H9 (cell line): ENCODE data around the gene SRSF4. TPM values are rescaled to one million over a fixed set of nuclear protein-coding genes. Genes with fewer than 3 reads are reported as not detected.
A peak's percentile ranks its signal among the peaks of the same experiment; 100 is the strongest.

ENCODE experiments used
- DNase-seq: peaks from one replicate; pipeline ENCODE4 v3.0.0-alpha.2; 2017
- H2AFZ ChIP-seq: one replicate; pipeline ENCODE4 v1.6.1; 2013; ENCODE audit warnings: mild to moderate bottlenecking, low read length, control low read depth, moderate library complexity
- H2AK5ac ChIP-seq: 2 replicates; pipeline ENCODE4 v1.6.1; 2013; ENCODE audit warnings: low read length, control low read depth, mixed read lengths; ENCODE audit not compliant: insufficient read length
- H2BK120ac ChIP-seq: one replicate; pipeline ENCODE4 v1.6.1; 2013; ENCODE audit warnings: low read depth, mild to moderate bottlenecking, low read length, control low read depth, inconsistent platforms; ENCODE audit not compliant: poor library complexity, severe bottlenecking
- H2BK12ac ChIP-seq: 2 replicates; pipeline ENCODE4 v1.6.1; 2013; ENCODE audit warnings: low read length, control low read depth, mixed read lengths, low read depth; ENCODE audit not compliant: insufficient read length
- H2BK15ac ChIP-seq: 2 replicates; pipeline ENCODE4 v1.6.1; 2013; ENCODE audit warnings: low read depth, low read length, control low read depth
- H2BK20ac ChIP-seq: one replicate; pipeline ENCODE4 v1.6.1; 2013; ENCODE audit warnings: low read depth, mild to moderate bottlenecking, low read length, control low read depth, inconsistent platforms; ENCODE audit not compliant: poor library complexity, severe bottlenecking
- H2BK5ac ChIP-seq: 2 replicates; pipeline ENCODE4 v1.6.1; 2013; ENCODE audit warnings: low read length, control low read depth, mixed read lengths; ENCODE audit not compliant: insufficient read length
- H3K14ac ChIP-seq: 2 replicates; pipeline ENCODE4 v1.6.1; 2013; ENCODE audit warnings: low read length, control low read depth; ENCODE audit not compliant: insufficient read depth
- H3K18ac ChIP-seq: 2 replicates; pipeline ENCODE4 v1.6.1; 2013; ENCODE audit warnings: low read depth, mild to moderate bottlenecking, mixed read lengths, low read length, control low read depth; ENCODE audit not compliant: insufficient read length
- H3K23ac ChIP-seq: 2 replicates; pipeline ENCODE4 v1.6.1; 2013; ENCODE audit warnings: low read length, control low read depth, mixed read lengths, low read depth; ENCODE audit not compliant: insufficient read length
- H3K23me2 ChIP-seq: 2 replicates; pipeline ENCODE4 v1.6.1; 2013; ENCODE audit warnings: low read depth, mild to moderate bottlenecking, mixed read lengths, low read length, control low read depth; ENCODE audit not compliant: insufficient read length, poor library complexity, severe bottlenecking
- H3K27ac ChIP-seq: 2 replicates; pipeline ENCODE4 v1.5.1; 2013; ENCODE audit warnings: low read length, control low read depth, mixed read lengths, low read depth; ENCODE audit not compliant: insufficient read length
- H3K27me3 ChIP-seq: 2 replicates; pipeline ENCODE4 v1.6.1; 2013; ENCODE audit warnings: low read length, control low read depth, inconsistent platforms; ENCODE audit not compliant: insufficient read depth
- H3K4ac ChIP-seq: 2 replicates; pipeline ENCODE4 v1.6.1; 2013; ENCODE audit warnings: low read depth, mild to moderate bottlenecking, control low read depth, inconsistent platforms, low read length, moderate library complexity
- H3K4me1 ChIP-seq: 2 replicates; pipeline ENCODE4 v1.6.1; 2013; ENCODE audit warnings: low read length, control low read depth, inconsistent platforms; ENCODE audit not compliant: insufficient read depth
- H3K4me2 ChIP-seq: 2 replicates; pipeline ENCODE4 v1.6.1; 2013; ENCODE audit warnings: low read length, control low read depth, mixed read lengths; ENCODE audit not compliant: insufficient read length, insufficient read depth
- H3K56ac ChIP-seq: 2 replicates; pipeline ENCODE4 v1.6.1; 2013; ENCODE audit warnings: low read depth, mild to moderate bottlenecking, mixed read lengths, low read length, control low read depth; ENCODE audit not compliant: insufficient read length
- H3K79me1 ChIP-seq: 2 replicates; pipeline ENCODE4 v1.6.1; 2013; ENCODE audit warnings: low read depth, mild to moderate bottlenecking, moderate library complexity, low read length, control low read depth, inconsistent platforms; ENCODE audit not compliant: insufficient read depth, poor library complexity, severe bottlenecking
- H3K79me2 ChIP-seq: 2 replicates; pipeline ENCODE4 v1.6.1; 2013; ENCODE audit warnings: low read length, control low read depth, inconsistent platforms; ENCODE audit not compliant: insufficient read depth
- H3K9ac ChIP-seq: 2 replicates; pipeline ENCODE4 v1.6.1; 2013; ENCODE audit warnings: low read length, control low read depth, mixed read lengths; ENCODE audit not compliant: insufficient read length; ENCODE audit errors: extremely low read depth
- H3K9me3 ChIP-seq: one replicate; pipeline ENCODE4 v1.6.1; 2013; ENCODE audit warnings: low read depth, low read length, inconsistent platforms; ENCODE audit not compliant: control insufficient read depth
- H3T11ph ChIP-seq: one replicate; pipeline ENCODE4 v1.6.1; 2013; ENCODE audit warnings: mild to moderate bottlenecking, low read length, control low read depth, inconsistent platforms
- H4K20me1 ChIP-seq: one replicate; pipeline ENCODE4 v1.6.1; 2013; ENCODE audit not compliant: control insufficient read depth, insufficient read length, insufficient read depth
- H4K5ac ChIP-seq: 2 replicates; pipeline ENCODE4 v1.6.1; 2013; ENCODE audit warnings: low read depth, mild to moderate bottlenecking, mixed read lengths, low read length, control low read depth; ENCODE audit not compliant: insufficient read length
- H4K8ac ChIP-seq: replicated peaks from 2 replicates; pipeline ENCODE4 v1.6.1; 2013; ENCODE audit warnings: low read length, control low read depth, mixed read lengths, low read depth; ENCODE audit not compliant: insufficient read length
- H4K91ac ChIP-seq: 2 replicates; pipeline ENCODE4 v1.6.1; 2013; ENCODE audit warnings: low read depth, mild to moderate bottlenecking, moderate library complexity, mixed read lengths, low read length, control low read depth; ENCODE audit not compliant: insufficient read length
- H3K27ac Mint-ChIP-seq, 3 experiments: 2 replicates in 2 of 3; 3 replicates in 1 of 3; pipeline ENCODE4 v1.8.0; 2020 to 2021; ENCODE audit warnings: mixed read lengths in 3 of 3, mild to moderate bottlenecking in 1 of 3, moderate library complexity in 1 of 3
- H3K27me3 Mint-ChIP-seq: 2 replicates; pipeline ENCODE4 v1.8.0; 2021; ENCODE audit warnings: low read depth, mild to moderate bottlenecking, moderate library complexity, mixed read lengths
- H3K36me3 Mint-ChIP-seq, 3 experiments: 2 replicates in 2 of 3; 3 replicates in 1 of 3; pipeline ENCODE4 v1.8.0; 2020 to 2021; ENCODE audit warnings: low read depth in 3 of 3, mixed read lengths in 3 of 3; ENCODE audit not compliant: insufficient read depth in 1 of 3
- H3K4me1 Mint-ChIP-seq, 2 experiments: 2 replicates each; pipeline ENCODE4 v1.8.0; 2020; ENCODE audit warnings: mixed read lengths in 2 of 2
- H3K4me3 Mint-ChIP-seq, 2 experiments: 2 replicates in 1 of 2; 3 replicates in 1 of 2; pipeline ENCODE4 v1.8.0; 2020 to 2021; ENCODE audit warnings: mild to moderate bottlenecking in 2 of 2, mixed read lengths in 2 of 2, moderate library complexity in 1 of 2
- H3K9me3 Mint-ChIP-seq, 2 experiments: 2 replicates in 1 of 2; 3 replicates in 1 of 2; pipeline ENCODE4 v1.8.0; 2020; ENCODE audit warnings: mild to moderate bottlenecking in 2 of 2, mixed read lengths in 2 of 2, moderate library complexity in 1 of 2
- WGBS: extraction: QIAGEN DNeasy Blood & Tissue Kit; methylation state at CpG from one replicate; pipeline ENCODE4 v1.1.7; 2013; ENCODE audit warnings: missing lambda C conversion rate, low lambda C conversion rate, mixed read lengths; ENCODE audit not compliant: insufficient read length; ENCODE audit errors: extremely low coverage; 5-methylcytosine and 5-hydroxymethylcytosine counted together
- total RNA-seq: library from RNA; stranded (reverse); gene quantifications from 2 replicates; pipeline ENCODE4 v1.2.1, GENCODE V29; 2021
- TF ChIP-seq, protein P1 (sequence below): fragments of 200-600 bp; sonication (generic); conservative IDR thresholded peaks from 3 replicates; pipeline ENCODE4 v1.8.0; 2021; ENCODE audit warnings: antibody characterized with exemption, mild to moderate bottlenecking

The SRSF4 gene
- total RNA-seq, 1 experiment from 2014 or later, result 90.6 TPM

- H2BK12ac ChIP-seq, result no peak overlapping the region
- no peak overlapping the region for H3K14ac ChIP-seq
- no peaks in the 10 kb centered on the region for H3K23me2 ChIP-seq
- no peak overlapping the region for H2BK20ac ChIP-seq
- Mint-ChIP-seq H3K4me1 (peaks cover 8 to 10% of the 10 kb centered on the region in 2 experiments), H3K36me3 (peaks cover 45 to 86% (median 82%) of the 10 kb centered on the region in 3 experiments), H3K27me3 (no peaks in the 10 kb centered on the region), H3K4me3 (no peak overlapping the region; a peak in 1 of 5 replicates), H3K27ac (peak overlapping the region; percentile 25 to 86 (median 82)), H3K9me3 (no peaks in the 10 kb centered on the region; a peak in 1 of 5 replicates)
- no peak overlapping the region for H3K4me2 ChIP-seq
- no peaks in the 10 kb centered on the region for H3K79me1 ChIP-seq
- H3K18ac ChIP-seq, result no peak overlapping the region
- no peak overlapping the region for H4K91ac ChIP-seq
- H3K9ac ChIP-seq, result no peak overlapping the region
- H3K9me3 ChIP-seq, result no peaks in the 10 kb centered on the region
- TF ChIP-seq, protein P1, sequence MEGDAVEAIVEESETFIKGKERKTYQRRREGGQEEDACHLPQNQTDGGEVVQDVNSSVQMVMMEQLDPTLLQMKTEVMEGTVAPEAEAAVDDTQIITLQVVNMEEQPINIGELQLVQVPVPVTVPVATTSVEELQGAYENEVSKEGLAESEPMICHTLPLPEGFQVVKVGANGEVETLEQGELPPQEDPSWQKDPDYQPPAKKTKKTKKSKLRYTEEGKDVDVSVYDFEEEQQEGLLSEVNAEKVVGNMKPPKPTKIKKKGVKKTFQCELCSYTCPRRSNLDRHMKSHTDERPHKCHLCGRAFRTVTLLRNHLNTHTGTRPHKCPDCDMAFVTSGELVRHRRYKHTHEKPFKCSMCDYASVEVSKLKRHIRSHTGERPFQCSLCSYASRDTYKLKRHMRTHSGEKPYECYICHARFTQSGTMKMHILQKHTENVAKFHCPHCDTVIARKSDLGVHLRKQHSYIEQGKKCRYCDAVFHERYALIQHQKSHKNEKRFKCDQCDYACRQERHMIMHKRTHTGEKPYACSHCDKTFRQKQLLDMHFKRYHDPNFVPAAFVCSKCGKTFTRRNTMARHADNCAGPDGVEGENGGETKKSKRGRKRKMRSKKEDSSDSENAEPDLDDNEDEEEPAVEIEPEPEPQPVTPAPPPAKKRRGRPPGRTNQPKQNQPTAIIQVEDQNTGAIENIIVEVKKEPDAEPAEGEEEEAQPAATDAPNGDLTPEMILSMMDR, result no peak
- no peaks in the 10 kb centered on the region for H3K79me2 ChIP-seq
- no peak overlapping the region for H2BK15ac ChIP-seq
- H2AFZ ChIP-seq, result no peak overlapping the region
- no peak overlapping the region for H4K5ac ChIP-seq
- H3K23ac ChIP-seq, result no peak overlapping the region
- H2AK5ac ChIP-seq, result no peak overlapping the region
- H3K27me3 ChIP-seq, result no peaks in the 10 kb centered on the region
- no peaks in the 10 kb centered on the region for H4K20me1 ChIP-seq
- no peak overlapping the region for H4K8ac ChIP-seq
- no peak overlapping the region for H3K4ac ChIP-seq
- no peak overlapping the region for H2BK5ac ChIP-seq
- no peak for DNase-seq
- H2BK120ac ChIP-seq, result no peak overlapping the region
- H3K4me1 ChIP-seq, result peaks cover 3% of the 10 kb centered on the region; the same call in 1 of the 2 replicates
- H3T11ph ChIP-seq, result no peak overlapping the region
- no peak overlapping the region for H3K27ac ChIP-seq
- no peak overlapping the region for H3K56ac ChIP-seq
- WGBS, result no CpG with 5 or more reads among the region's 10 CpGs
These were observed 25.0 kb downstream of the SRSF4 start for GRCh38 chr1:29156543-29157268.
